ENCODE results near the gene ABTB1.

DNA sequence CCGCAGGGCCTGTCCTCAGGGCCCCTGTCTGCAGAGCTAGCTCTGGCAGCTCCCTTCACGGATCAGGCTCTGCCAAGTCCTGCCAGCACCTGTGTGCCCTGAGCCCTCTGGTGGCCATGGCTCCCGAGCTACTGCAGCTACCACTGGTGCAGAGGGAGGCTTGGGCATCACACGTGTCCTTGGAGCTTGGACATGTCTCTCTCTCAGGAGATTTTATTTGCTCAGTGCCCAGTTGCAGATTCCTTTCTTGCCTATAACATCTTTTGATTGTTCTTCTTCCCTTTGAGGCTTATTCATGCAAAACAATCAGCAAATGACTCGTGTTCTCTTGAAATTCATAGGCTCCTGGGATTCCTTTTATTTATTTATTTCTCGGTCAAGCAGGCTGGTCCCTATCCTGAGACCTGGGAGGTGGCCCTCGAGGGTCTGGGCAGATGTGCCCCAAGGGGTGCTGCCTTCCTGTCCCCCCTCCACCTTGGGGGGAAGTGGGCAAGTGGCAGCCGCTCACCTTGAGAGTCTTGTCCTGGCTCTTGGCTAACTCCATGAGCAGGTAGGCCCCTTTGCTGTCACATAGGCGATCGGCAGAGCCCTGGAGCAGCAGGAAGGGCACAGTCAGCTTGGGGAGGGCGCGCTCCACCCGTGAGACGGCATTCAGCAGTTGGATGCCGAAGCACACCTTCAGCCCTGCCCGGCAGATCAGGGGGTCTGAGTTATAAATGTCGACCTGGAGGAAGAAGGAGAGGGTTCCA is 21.9 kb downstream of the ABTB1 start:
- TF ChIP-seq POLR2A (IDR thresholded peaks at IDR 0.05) = no peak
- TF ChIP-seq, protein P1, sequence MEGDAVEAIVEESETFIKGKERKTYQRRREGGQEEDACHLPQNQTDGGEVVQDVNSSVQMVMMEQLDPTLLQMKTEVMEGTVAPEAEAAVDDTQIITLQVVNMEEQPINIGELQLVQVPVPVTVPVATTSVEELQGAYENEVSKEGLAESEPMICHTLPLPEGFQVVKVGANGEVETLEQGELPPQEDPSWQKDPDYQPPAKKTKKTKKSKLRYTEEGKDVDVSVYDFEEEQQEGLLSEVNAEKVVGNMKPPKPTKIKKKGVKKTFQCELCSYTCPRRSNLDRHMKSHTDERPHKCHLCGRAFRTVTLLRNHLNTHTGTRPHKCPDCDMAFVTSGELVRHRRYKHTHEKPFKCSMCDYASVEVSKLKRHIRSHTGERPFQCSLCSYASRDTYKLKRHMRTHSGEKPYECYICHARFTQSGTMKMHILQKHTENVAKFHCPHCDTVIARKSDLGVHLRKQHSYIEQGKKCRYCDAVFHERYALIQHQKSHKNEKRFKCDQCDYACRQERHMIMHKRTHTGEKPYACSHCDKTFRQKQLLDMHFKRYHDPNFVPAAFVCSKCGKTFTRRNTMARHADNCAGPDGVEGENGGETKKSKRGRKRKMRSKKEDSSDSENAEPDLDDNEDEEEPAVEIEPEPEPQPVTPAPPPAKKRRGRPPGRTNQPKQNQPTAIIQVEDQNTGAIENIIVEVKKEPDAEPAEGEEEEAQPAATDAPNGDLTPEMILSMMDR (IDR thresholded peaks at IDR 0.05) = no peak
